K562 (cell line): ENCODE measurements around the gene GPX6. TPM values are rescaled to one million over a fixed set of nuclear protein-coding genes. Genes with fewer than 3 reads are reported as not detected.

Source experiments
- ARID2 ChIP-seq: fragments of 450-650 bp; IDR thresholded peaks from 2 replicates; pipeline ENCODE4 v1.6.1; 2017; ENCODE audit warnings: antibody characterized with exemption, mild to moderate bottlenecking
- BRD4 ChIP-seq: fragments of 200-600 bp; sonication (generic); IDR thresholded peaks from 2 replicates; pipeline ENCODE4 v1.6.1; 2017; ENCODE audit warnings: inconsistent platforms
- E2F3 ChIP-seq: fragments of 250-450 bp; sonication (Bioruptor Pico); IDR thresholded peaks from 2 replicates; pipeline ENCODE4 v1.4.0; 2020; ENCODE audit warnings: mild to moderate bottlenecking
- E2F6 ChIP-seq, 2 experiments: IDR thresholded peaks; 2 replicates each; pipeline ENCODE4 v1.6.1; 2011; ENCODE audit warnings: borderline replicate concordance in 1 of 2, control low read depth in 1 of 2, low read depth in 1 of 2, low read length in 1 of 2, mild to moderate bottlenecking in 1 of 2, mixed read lengths in 1 of 2, moderate library complexity in 1 of 2; ENCODE audit not compliant: insufficient read depth in 1 of 2, insufficient read length in 1 of 2, poor library complexity in 1 of 2, severe bottlenecking in 1 of 2; ENCODE audit errors: extremely low read depth in 1 of 2
- MAFG ChIP-seq: fragments of 450-650 bp; conservative IDR thresholded peaks from 2 replicates; pipeline ENCODE4 v1.6.1; 2016; ENCODE audit warnings: missing genetic modification characterization, missing compliant biosample characterization
- NBN ChIP-seq: fragments of 450-650 bp; IDR thresholded peaks from 2 replicates; pipeline ENCODE4 v1.6.1; 2016; ENCODE audit warnings: low read depth, mild to moderate bottlenecking
- PBX2 ChIP-seq, 2 experiments: IDR thresholded peaks in 1 of 2; conservative IDR thresholded peaks in 1 of 2; 2 replicates each; pipeline ENCODE4 v1.6.1; 2016; ENCODE audit warnings: low read depth in 2 of 2, mild to moderate bottlenecking in 1 of 2, missing compliant biosample characterization in 1 of 2, missing genetic modification characterization in 1 of 2, moderate library complexity in 1 of 2
- SMC3 ChIP-seq: conservative IDR thresholded peaks from 2 replicates; pipeline ENCODE4 v1.6.1; 2011; ENCODE audit warnings: low read depth, low read length, improper control_type of control experiment; ENCODE audit not compliant: insufficient read depth
- SP1 ChIP-seq: sonication (generic); formaldehyde crosslinking; IDR thresholded peaks from 2 replicates; pipeline ENCODE4 v1.8.1; 2022; ENCODE audit warnings: mild to moderate bottlenecking, missing genetic modification reagents
- SREBF2 ChIP-seq: sonication (generic); formaldehyde crosslinking; IDR thresholded peaks from 2 replicates; pipeline ENCODE4 v1.4.0; 2020; ENCODE audit warnings: mild to moderate bottlenecking, missing genetic modification reagents
- TAF9B ChIP-seq: fragments of 450-650 bp; IDR thresholded peaks from 2 replicates; pipeline ENCODE4 v1.6.1; 2018; ENCODE audit warnings: mild to moderate bottlenecking; ENCODE audit not compliant: partially characterized antibody
- TARDBP ChIP-seq: fragments of 450-650 bp; IDR thresholded peaks from 2 replicates; pipeline ENCODE4 v1.6.1; 2016
- TRIM25 ChIP-seq: fragments of 450-650 bp; IDR thresholded peaks from 2 replicates; pipeline ENCODE4 v1.7.0; 2016; ENCODE audit warnings: borderline replicate concordance
- ZBTB11 ChIP-seq, 3 experiments: fragments of 200-800 bp in 1 of 3; fragments of 250-450 bp in 1 of 3; fragments of 450-650 bp in 1 of 3; sonication (Bioruptor Pico) in 1 of 3; sonication (Bioruptor generic) in 1 of 3; formaldehyde crosslinking in 1 of 3; IDR thresholded peaks; 2 replicates each; pipeline versions ENCODE4 v1.6.1 to v1.8.0; 2016 to 2022; ENCODE audit warnings: mild to moderate bottlenecking in 2 of 3, missing genetic modification characterization in 2 of 3, missing compliant biosample characterization in 1 of 3, moderate library complexity in 1 of 3
- ZNF212 ChIP-seq: fragments of 450-650 bp; formaldehyde crosslinking; IDR thresholded peaks from 2 replicates; pipeline ENCODE4 v1.4.0; 2020; ENCODE audit warnings: mild to moderate bottlenecking
- ZNF41 ChIP-seq: fragments of 250-450 bp; sonication (Bioruptor Pico); conservative IDR thresholded peaks from 2 replicates; pipeline ENCODE4 v1.4.0; 2020; ENCODE audit warnings: mild to moderate bottlenecking
- ZNF766 ChIP-seq: fragments of 200-800 bp; sonication (Bioruptor generic); conservative IDR thresholded peaks from 2 replicates; pipeline ENCODE4 v1.6.1; 2016; ENCODE audit warnings: missing genetic modification characterization, missing compliant biosample characterization
- polyA plus RNA-seq, 8 experiments: library from polyadenylated mRNA; depleted of rRNA in 4 of 8; stranded (reverse) in 5 of 8; unstranded in 3 of 8; fragments of >200 nt; fragmentation: Nextera tagmentation in 2 of 8; fragmentation: Illumina TruSeq in 1 of 8; extraction: Ambion mirVana in 2 of 8; extraction: Trizol in 1 of 8; gene quantifications; 2 replicates each; pipeline versions ENCODE4 v1.2.1 to v1.2.3, GENCODE V29; 2011 to 2014; ENCODE audit warnings: inconsistent platforms in 1 of 8, missing spikeins in 1 of 8
- total RNA-seq, 7 experiments: library from RNA; depleted of rRNA in 6 of 7; stranded (reverse); fragments of >200 nt in 6 of 7; fragmentation: Illumina TruSeq in 2 of 7; extraction: Trizol in 2 of 7; gene quantifications; 2 replicates each; pipeline versions ENCODE4 v1.2.1 to v1.2.3, GENCODE V29; 2011 to 2021; ENCODE audit warnings: low replicate concordance in 1 of 7

Gene GPX6
- total and polyA plus RNA-seq, 9 of the 15 experiments (the other 6 are each of a cell fraction or from before 2014, with no cell fraction given) = not detected

- 0 out of 2 replicates have a peak, but pooled peaks have one; percentile 23 for TF ChIP-seq ARID2
- TF ChIP-seq NBN = peak; percentile 71
- 0 out of 2 replicates have a peak, but pooled peaks have one; percentile 51 for TF ChIP-seq BRD4
- no peak for TF ChIP-seq PBX2 (CRISPR knock-in tag; IDR thresholded peaks at IDR 0.05; ENCODE audit: low read depth)
- peak; percentile 17; the same call in 1 of the 2 replicates for TF ChIP-seq PBX2 (tag; conservative IDR thresholded peaks at IDR 0.05; ENCODE audit: low read depth)
- TF ChIP-seq ZBTB11 (CRISPR knock-in tag; IDR thresholded peaks at IDR 0.05) = peak in 1 of 3 experiments; percentile 74; a peak in 2 of 6 replicates
- TF ChIP-seq SP1 = peak; percentile 75
- TF ChIP-seq MAFG = no peak
- TF ChIP-seq ZNF41 (CRISPR knock-in tag) = 0 out of 2 replicates have a peak, but pooled peaks have one; percentile 22
- TF ChIP-seq ZNF212 (CRISPR knock-in tag) = 0 out of 2 replicates have a peak, but pooled peaks have one; percentile 57
- TF ChIP-seq SMC3 = no peak
- TF ChIP-seq SREBF2 (CRISPR knock-in tag) = no peak
- TF ChIP-seq E2F3 (CRISPR knock-in tag) = no peak
- no peak for TF ChIP-seq TRIM25
- peak; percentile 90 for TF ChIP-seq TARDBP
- peak; percentile 74 for TF ChIP-seq ZNF766 (CRISPR knock-in tag)
- TF ChIP-seq E2F6 (IDR thresholded peaks at IDR 0.05; ENCODE audit: borderline replicate concordance in 1 of 2, extremely low read depth in 1 of 2, insufficient read depth in 1 of 2, insufficient read length in 1 of 2, low read depth in 1 of 2, low read length in 1 of 2, poor library complexity in 1 of 2, severe bottlenecking in 1 of 2) = peak; percentile 65 to 92
- peak; percentile 35 for TF ChIP-seq TAF9B
Observed at GRCh38 chr6:28489366-28490204, 26.0 kb downstream of the GPX6 start (continued).
